IPS-18c (cell line): ENCODE data around the gene TAAR8.
"Not testable (repeated sequence)": the region's sequence is repeated elsewhere in the genome, so short reads cannot be mapped to it uniquely, and the experiment has no call there.

Experiments used
- H3K4me3 ChIP-seq: 2 replicates; pipeline ENCODE4 v1.7.0; 2013; ENCODE audit warnings: low read depth, mild to moderate bottlenecking, low read length, moderate library complexity; ENCODE audit not compliant: insufficient read depth
- H3K9me3 ChIP-seq: one replicate; pipeline ENCODE4 v1.6.1; 2013; ENCODE audit warnings: mild to moderate bottlenecking, low read length, moderate library complexity; ENCODE audit not compliant: control insufficient read depth, insufficient read depth

The TAAR8 gene

DNA sequence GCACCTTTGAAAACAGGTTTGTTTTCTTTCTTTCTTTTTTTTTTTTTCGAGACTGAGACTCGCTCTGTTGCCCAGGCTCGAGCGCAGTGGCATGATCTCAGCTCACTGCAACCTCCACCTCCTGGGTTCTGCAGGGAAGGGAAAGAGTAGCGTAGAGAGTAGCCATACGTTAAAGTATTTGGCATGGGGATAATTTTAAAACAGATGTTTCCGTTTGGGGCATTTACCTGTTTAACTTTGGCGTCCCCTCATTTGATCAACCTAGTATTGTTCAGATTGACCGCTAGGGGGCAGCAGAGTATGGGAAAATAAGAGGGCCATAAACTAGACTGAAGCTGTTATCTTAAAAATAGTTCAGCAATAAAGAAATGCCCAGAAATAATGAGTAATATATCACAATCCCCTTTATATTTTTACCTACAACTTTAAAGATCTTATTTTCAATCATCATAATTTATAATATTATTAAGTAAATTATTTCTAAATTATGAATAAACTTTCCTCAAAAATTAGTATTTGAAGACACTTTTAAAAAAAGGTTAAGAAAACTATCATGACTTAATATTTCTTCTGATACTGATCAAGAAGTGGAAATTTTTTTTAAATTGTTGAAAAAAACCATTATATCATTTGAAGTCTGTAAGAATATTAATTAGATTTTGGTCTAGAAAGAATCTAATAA lies 22.0 kb upstream of the TAAR8 start:
- Histone ChIP-seq H3K4me3 (no peak overlapping the region), H3K9me3 (no peaks in the 10 kb centered on the region)

DNA sequence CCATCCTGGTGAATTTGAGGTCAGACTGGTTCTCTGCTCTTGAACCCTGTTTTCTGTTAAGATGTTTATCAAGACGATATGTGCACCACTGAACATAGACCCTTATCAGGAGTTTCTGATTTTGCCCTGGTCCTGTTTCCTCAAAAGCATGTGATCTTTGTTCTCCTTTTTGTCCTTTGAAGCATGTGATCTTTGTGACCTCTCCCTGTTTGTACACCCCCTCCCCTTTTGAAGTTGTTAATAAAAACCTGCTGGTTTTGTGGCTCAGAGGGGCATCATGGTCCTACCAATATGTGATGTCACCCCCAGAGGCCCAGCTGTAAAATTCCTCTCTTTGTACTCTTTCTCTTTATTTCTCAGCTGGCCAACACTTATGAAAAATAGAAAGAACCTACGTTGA lies 17.9 kb upstream of the TAAR8 start:
- H3K4me3 ChIP-seq, H3K9me3 ChIP-seq: not testable (repeated sequence)

- Histone ChIP-seq H3K9me3 (no peaks in the 10 kb centered on the region), H3K4me3 (no peak overlapping the region)
Observed at GRCh38 chr6:132537145-132537544, 15.3 kb upstream of the TAAR8 start.

GRCh38 chr6:132537977-132538376 lies 14.5 kb upstream of the TAAR8 start, which contains the start of gene TAAR9:
TSS of gene TAAR9 (plus strand) at chr6:132538277. CDS start at chr6:132538290, 13 bp downstream.
- no peaks in the 10 kb centered on the region for H3K9me3 ChIP-seq

GRCh38 chr6:132544826-132545225 lies 7.6 kb upstream of the TAAR8 start:
- Histone ChIP-seq H3K9me3 (no peaks in the 10 kb centered on the region), H3K4me3 (no peak overlapping the region)

More at GRCh38 chr6:132537977-132538376, 14.5 kb upstream of the TAAR8 start, which contains the start of gene TAAR9:
- no peak within 1 kb of the TSS for H3K4me3 ChIP-seq

DNA sequence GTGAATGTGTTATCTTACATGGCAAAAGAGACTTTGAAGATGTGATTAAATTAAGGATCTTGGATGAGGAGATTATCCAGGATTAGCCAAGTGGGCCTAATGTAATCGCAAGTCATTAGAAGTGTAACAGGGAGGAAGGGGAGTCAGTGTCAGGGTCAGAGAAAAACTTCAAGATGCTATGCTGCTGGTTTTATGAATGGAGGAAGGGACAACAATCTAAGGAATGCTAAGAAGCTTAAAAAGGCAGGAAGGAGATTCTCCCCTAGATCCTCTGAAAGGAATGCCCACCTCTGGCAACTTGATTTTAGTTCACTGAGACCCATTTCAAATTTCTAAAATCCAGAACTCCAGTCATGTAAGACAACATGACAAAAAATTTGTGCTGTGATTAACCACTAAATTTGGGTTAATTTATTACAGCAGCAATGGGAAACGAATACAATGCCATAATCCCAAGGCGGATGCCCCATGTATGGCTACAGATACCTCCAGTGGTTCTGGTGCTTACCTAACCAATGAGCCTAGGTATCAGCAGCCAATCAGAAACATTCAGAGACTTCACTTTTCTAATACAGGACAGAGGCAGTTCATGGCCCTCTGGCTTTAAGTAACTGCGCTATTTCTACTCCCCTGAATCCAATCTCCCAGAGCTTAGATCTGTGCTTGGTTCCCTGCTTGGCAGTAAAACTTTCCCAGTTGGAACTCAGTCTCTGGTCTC lies 3.6 kb upstream of the TAAR8 start:
- no peaks in the 10 kb centered on the region for H3K9me3 ChIP-seq
- no peak overlapping the region for H3K4me3 ChIP-seq

GRCh38 chr6:132551214-132551613 lies 1.3 kb upstream of the TAAR8 start:
- H3K4me3 ChIP-seq = no peak overlapping the region
- H3K9me3 ChIP-seq = no peaks in the 10 kb centered on the region

DNA sequence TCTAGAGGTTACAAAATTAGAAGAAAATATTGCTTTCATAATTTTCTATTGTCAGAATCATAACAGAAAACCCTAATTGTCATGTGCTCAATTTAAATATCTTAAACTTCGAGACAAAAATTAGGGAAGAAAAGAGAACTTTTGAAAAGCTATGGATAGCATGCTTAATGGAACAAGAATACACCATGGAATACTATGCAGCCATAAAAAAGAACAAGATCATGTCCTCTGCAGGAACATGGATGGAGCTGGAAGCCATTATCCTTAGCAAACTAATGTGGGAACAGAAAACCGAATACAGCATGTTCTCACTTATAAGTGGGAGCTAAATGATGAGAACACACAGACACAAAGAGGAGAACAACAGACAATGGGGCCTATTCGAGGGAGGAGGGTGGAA lies 7.6 kb downstream of the TAAR8 start:
- H3K4me3 ChIP-seq, H3K9me3 ChIP-seq: not testable (repeated sequence)

GRCh38 chr6:132566404-132566803 lies 13.9 kb downstream of the TAAR8 start:
- Histone ChIP-seq H3K4me3 (no peak overlapping the region), H3K9me3 (no peaks in the 10 kb centered on the region)

DNA sequence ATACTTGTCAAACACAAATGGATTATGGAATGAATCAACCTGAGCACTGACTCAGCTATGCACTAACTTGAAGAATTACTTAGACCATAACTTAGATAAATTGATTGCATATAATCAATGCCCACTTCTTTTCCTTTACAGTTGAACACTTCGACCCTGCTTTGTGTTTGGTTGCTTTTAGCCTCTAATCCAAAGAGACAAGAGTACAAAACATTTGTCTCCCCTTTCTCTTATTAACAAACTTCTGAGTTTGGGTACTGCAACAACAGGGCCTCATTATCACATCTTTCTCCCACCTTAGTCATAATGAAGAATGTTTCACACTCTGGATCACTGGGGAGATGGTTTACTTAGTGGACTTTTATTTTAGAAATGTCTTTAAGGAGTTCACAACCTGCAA lies 15.1 kb downstream of the TAAR8 start:
- no peaks in the 10 kb centered on the region for H3K9me3 ChIP-seq
- H3K4me3 ChIP-seq = no peak overlapping the region

- Histone ChIP-seq H3K9me3 (no peaks in the 10 kb centered on the region), H3K4me3 (no peak overlapping the region)
Observed at GRCh38 chr6:132568611-132569010, 16.1 kb downstream of the TAAR8 start.

- H3K9me3 ChIP-seq = no peaks in the 10 kb centered on the region
Observed at GRCh38 chr6:132569170-132569569, 16.7 kb downstream of the TAAR8 start.

DNA sequence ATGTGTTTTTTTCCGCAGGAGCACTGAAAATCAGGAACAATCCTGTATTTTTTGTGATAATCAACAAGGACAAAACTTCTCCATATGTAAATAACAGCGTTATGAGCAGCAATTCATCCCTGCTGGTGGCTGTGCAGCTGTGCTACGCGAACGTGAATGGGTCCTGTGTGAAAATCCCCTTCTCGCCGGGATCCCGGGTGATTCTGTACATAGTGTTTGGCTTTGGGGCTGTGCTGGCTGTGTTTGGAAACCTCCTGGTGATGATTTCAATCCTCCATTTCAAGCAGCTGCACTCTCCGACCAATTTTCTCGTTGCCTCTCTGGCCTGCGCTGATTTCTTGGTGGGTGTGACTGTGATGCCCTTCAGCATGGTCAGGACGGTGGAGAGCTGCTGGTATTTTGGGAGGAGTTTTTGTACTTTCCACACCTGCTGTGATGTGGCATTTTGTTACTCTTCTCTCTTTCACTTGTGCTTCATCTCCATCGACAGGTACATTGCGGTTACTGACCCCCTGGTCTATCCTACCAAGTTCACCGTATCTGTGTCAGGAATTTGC lies 17.8 kb downstream of the TAAR8 start, which contains the start of gene TAAR6:
Gene TAAR6 (plus strand): TSS at position 102 of the 557 bp plus-strand sequence. CDS start 0 bp downstream, at position 102.
- H3K4me3 ChIP-seq = no peak within 1 kb of the TSS
- no peaks in the 10 kb centered on the region for H3K9me3 ChIP-seq

More at GRCh38 chr6:132569170-132569569, 16.7 kb downstream of the TAAR8 start:
- H3K4me3 ChIP-seq = no peak overlapping the region

- Histone ChIP-seq H3K9me3 (no peaks in the 10 kb centered on the region), H3K4me3 (no peak overlapping the region)
Observed at GRCh38 chr6:132571774-132572173, 19.3 kb downstream of the TAAR8 start.

GRCh38 chr6:132584698-132585097 lies 32.2 kb downstream of the TAAR8 start:
- Histone ChIP-seq H3K4me3 (no peak overlapping the region), H3K9me3 (no peaks in the 10 kb centered on the region)

- Histone ChIP-seq H3K9me3 (no peaks in the 10 kb centered on the region), H3K4me3 (no peak overlapping the region)
Observed at GRCh38 chr6:132587424-132587823, 35.0 kb downstream of the TAAR8 start.

DNA sequence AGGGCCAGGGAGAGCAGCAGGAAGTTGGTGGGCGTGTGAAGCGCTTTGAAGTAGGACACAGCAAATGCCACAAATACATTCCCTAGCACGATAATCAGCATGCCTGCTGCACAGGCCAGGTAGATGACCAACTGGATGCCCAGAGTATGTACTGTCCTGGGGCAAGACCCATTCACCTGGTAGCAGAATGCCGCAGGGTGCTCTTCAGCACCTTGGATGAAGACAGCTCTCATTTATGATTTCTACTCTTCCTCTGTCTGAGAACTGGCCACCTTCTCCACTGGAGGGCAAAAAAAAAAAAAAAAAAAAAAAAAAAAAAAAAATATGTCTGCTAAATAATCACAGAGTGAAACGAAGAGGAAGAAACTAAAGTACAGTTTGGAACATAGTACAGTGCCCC lies 37.0 kb downstream of the TAAR8 start, which contains the start of gene TAAR5:
Gene TAAR5 (minus strand): TSS at position 288 of the 400 bp plus-strand sequence. CDS start 55 bp downstream, at position 233.
- Histone ChIP-seq H3K9me3 (no peaks in the 10 kb centered on the region), H3K4me3 (no peak within 1 kb of the TSS)

GRCh38 chr6:132590362-132590761 lies 37.9 kb downstream of the TAAR8 start:
- Histone ChIP-seq H3K9me3 (no peaks in the 10 kb centered on the region), H3K4me3 (no peak overlapping the region)
